ENCODE data around the gene TMIGD3. TPM values are rescaled to one million over a fixed set of nuclear protein-coding genes. Genes with fewer than 3 reads are reported as not detected.
"Not testable (repeated sequence)": the region's sequence is repeated elsewhere in the genome, so short reads cannot be mapped to it uniquely, and the experiment has no call there.

TMIGD3 gene
- total RNA-seq, 3 donors from 2014 or later (not counting 1 experiment from before 2014, with no cell fraction given), result 1.0 TPM; not detected in 2

DNA sequence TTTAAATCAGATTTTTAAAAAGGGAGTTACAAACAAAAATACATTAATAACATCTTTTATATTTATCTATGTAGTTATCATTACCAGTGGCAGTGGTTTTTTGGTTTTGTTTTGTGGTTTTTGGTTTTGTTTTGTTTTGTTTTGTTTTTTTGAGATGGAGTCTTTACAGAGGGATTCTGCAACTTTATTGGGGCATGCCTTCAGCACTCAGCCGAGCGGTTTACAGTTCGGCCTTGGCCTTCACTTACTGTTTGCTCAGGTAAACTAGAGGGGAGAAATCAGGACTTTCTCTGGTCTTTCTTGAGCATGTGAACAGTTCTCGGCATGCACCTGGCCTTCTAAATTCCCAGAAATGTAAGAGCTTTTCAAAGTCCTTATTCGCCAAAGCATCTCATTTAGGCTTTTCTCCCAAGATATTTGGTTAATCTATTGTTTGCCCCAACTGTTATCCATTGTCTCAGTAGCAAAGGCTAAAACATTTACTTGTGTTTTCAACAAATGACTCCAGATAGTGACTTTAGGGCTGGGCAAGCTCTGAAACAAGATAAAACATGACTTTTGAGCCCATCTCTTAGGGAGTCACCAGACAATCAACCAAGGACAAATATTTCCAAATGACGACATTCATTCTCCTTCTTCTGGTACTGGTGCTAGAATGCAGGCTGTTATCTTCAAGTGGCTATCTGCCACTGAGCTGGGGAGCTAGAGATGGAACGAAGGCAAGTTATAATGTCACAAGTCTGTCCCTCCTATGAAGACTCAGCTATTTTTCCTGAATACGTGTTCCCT, 48.4 kb upstream of the TMIGD3 start:
- Mint-ChIP-seq H3K27me3 (ENCODE audit: low read depth in 2 of 2) (peaks cover 0 to 12% of the 10 kb centered on the region in 2 donors), H3K9me3 (no peaks in the 10 kb centered on the region), H3K27ac (no peak overlapping the region), H3K36me3 (no peaks in the 10 kb centered on the region), H3K4me1 (no peaks in the 10 kb centered on the region), H3K4me3 (no peak overlapping the region)
- no peak for DNase-seq
- Histone ChIP-seq H3K27ac (ENCODE audit: low read length) (no peak overlapping the region), H3K9me3 (ENCODE audit: control insufficient read depth, insufficient read depth, low read length) (no peaks in the 10 kb centered on the region), H3K4me3 (ENCODE audit: low read length) (no peak overlapping the region), H3K27me3 (ENCODE audit: control insufficient read depth, insufficient read depth, low read length) (no peaks in the 10 kb centered on the region), H3K36me3 (ENCODE audit: control insufficient read depth, insufficient read depth, low read length) (no peaks in the 10 kb centered on the region), H3K4me1 (ENCODE audit: control insufficient read depth, insufficient read depth, low read length) (no peaks in the 10 kb centered on the region)
- ATAC-seq, result no peak
- WGBS (ENCODE audit: insufficient coverage), result 94% methylated on average over 8 of the region's 8 CpGs
- intact Hi-C loops (cut with micrococcal nuclease), result no loop called here
- TF ChIP-seq, protein P1, sequence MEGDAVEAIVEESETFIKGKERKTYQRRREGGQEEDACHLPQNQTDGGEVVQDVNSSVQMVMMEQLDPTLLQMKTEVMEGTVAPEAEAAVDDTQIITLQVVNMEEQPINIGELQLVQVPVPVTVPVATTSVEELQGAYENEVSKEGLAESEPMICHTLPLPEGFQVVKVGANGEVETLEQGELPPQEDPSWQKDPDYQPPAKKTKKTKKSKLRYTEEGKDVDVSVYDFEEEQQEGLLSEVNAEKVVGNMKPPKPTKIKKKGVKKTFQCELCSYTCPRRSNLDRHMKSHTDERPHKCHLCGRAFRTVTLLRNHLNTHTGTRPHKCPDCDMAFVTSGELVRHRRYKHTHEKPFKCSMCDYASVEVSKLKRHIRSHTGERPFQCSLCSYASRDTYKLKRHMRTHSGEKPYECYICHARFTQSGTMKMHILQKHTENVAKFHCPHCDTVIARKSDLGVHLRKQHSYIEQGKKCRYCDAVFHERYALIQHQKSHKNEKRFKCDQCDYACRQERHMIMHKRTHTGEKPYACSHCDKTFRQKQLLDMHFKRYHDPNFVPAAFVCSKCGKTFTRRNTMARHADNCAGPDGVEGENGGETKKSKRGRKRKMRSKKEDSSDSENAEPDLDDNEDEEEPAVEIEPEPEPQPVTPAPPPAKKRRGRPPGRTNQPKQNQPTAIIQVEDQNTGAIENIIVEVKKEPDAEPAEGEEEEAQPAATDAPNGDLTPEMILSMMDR (IDR thresholded peaks at IDR 0.05), result no peak

DNA sequence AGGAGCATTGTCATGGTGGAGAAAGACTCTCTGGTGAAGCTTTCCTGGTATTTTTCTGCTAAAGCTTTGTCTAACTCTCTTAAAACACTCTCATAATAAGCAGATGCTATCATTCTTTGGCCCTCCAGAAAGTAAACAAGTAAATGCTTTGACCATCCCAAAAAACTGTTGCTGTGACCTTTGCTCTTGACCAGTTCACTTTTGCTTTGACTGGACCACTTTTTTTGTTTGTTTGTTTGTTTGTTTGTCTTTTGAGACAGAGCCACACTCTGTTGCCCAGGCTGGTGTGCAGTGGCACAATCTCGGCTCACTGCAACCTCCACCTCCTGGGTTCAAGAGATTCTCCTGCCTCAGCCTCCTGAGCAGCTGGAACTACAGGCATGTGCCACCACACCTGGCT, 44.4 kb upstream of the TMIGD3 start:
- 100% methylated on average over 1 of the region's 1 CpG for WGBS (ENCODE audit: insufficient coverage)
- H3K4me1 ChIP-seq (ENCODE audit: control insufficient read depth, insufficient read depth, low read length); DNase-seq; H3K36me3 ChIP-seq (ENCODE audit: control insufficient read depth, insufficient read depth, low read length); H3K4me3 Mint-ChIP-seq; H3K9me3 Mint-ChIP-seq; H3K27me3 ChIP-seq (ENCODE audit: control insufficient read depth, insufficient read depth, low read length); H3K9me3 ChIP-seq (ENCODE audit: control insufficient read depth, insufficient read depth, low read length); H3K4me3 ChIP-seq (ENCODE audit: low read length); ATAC-seq; H3K27ac Mint-ChIP-seq; intact Hi-C loops (cut with micrococcal nuclease); H3K27ac ChIP-seq (ENCODE audit: low read length); H3K36me3 Mint-ChIP-seq; H3K4me1 Mint-ChIP-seq: not testable (repeated sequence)
- peaks cover 8 to 20% of the 10 kb centered on the region in 2 donors for H3K27me3 Mint-ChIP-seq (ENCODE audit: low read depth in 2 of 2)

DNA sequence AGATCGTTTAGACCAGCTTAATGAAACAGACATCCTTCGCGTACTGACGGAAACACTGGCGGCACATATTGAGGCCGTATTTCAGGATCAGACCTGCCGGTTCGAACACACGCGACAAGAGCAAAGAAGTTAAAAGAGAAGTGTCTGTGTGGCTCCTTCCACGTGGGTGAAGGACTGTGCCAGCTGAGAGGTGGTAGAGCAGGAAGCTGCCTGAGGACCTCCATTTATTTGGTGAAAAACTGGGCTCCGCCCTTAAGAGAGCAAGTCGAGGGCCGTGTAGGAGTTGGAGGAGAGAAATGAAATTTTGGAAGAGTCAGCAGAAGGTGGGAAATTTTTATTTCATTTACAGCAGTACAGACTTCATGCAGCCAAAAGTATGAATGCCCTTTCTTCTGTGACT, 38.8 kb upstream of the TMIGD3 start:
- Mint-ChIP-seq H3K4me1 (no peaks in the 10 kb centered on the region), H3K27me3 (ENCODE audit: low read depth in 2 of 2) (peaks cover 15 to 31% of the 10 kb centered on the region in 2 donors), H3K27ac (no peak overlapping the region), H3K4me3 (no peak overlapping the region), H3K9me3 (no peaks in the 10 kb centered on the region), H3K36me3 (no peaks in the 10 kb centered on the region)
- H3K4me3 ChIP-seq (ENCODE audit: low read length), result no peak overlapping the region
- H3K4me1 ChIP-seq (ENCODE audit: control insufficient read depth, insufficient read depth, low read length), result no peaks in the 10 kb centered on the region
- no peaks in the 10 kb centered on the region for H3K9me3 ChIP-seq (ENCODE audit: control insufficient read depth, insufficient read depth, low read length)
- intact Hi-C loops (cut with micrococcal nuclease), result no loop called here
- DNase-seq (no peak), ATAC-seq (no peak)
- 91% methylated on average over 14 of the region's 14 CpGs for WGBS (ENCODE audit: insufficient coverage)
- no peaks in the 10 kb centered on the region for H3K36me3 ChIP-seq (ENCODE audit: control insufficient read depth, insufficient read depth, low read length)
- no peaks in the 10 kb centered on the region for H3K27me3 ChIP-seq (ENCODE audit: control insufficient read depth, insufficient read depth, low read length)
- no peak overlapping the region for H3K27ac ChIP-seq (ENCODE audit: low read length)
- TF ChIP-seq, protein P1 (IDR thresholded peaks at IDR 0.05), result no peak

DNA sequence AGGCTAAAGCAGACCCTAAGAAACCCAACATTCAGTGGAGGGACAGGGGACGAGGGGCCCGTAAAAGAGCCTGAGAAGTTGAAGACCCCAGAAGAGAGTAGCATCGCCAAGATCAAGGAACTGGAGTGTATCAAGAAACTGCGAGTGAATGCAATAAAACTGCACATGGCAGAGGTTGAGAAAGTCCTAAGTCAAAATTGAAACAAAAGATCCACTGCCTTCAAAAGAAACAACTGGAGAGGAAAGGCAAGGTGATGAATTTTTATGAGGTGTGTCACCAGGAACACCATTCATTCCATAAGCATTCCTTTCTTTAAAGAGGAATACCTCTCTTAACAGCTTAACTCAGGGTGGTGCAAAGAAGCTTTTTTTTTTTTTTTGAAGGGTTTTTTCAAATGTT, 38.3 kb upstream of the TMIGD3 start:
- Histone ChIP-seq H3K9me3 (ENCODE audit: control insufficient read depth, insufficient read depth, low read length) (no peaks in the 10 kb centered on the region), H3K36me3 (ENCODE audit: control insufficient read depth, insufficient read depth, low read length) (no peaks in the 10 kb centered on the region), H3K4me1 (ENCODE audit: control insufficient read depth, insufficient read depth, low read length) (no peaks in the 10 kb centered on the region), H3K4me3 (ENCODE audit: low read length) (no peak overlapping the region), H3K27me3 (ENCODE audit: control insufficient read depth, insufficient read depth, low read length) (no peaks in the 10 kb centered on the region), H3K27ac (ENCODE audit: low read length) (no peak overlapping the region)
- Mint-ChIP-seq H3K36me3 (no peaks in the 10 kb centered on the region), H3K9me3 (no peaks in the 10 kb centered on the region), H3K4me3 (no peak overlapping the region), H3K4me1 (no peaks in the 10 kb centered on the region), H3K27me3 (ENCODE audit: low read depth in 2 of 2) (peaks cover 19 to 30% of the 10 kb centered on the region in 2 donors), H3K27ac (no peak overlapping the region)
- DNase-seq, result no peak
- ATAC-seq, result no peak
- intact Hi-C loops (cut with micrococcal nuclease), result no loop called here
- TF ChIP-seq, protein P1 (IDR thresholded peaks at IDR 0.05), result no peak
- 94% methylated on average over 4 of the region's 4 CpGs for WGBS (ENCODE audit: insufficient coverage)

All from natural killer cell (primary cell).